Natural killer cell (primary cell): ENCODE data around the gene HSD3B7. TPM values are rescaled to one million over a fixed set of nuclear protein-coding genes. Genes with fewer than 3 reads are reported as not detected.
"Not testable (repeated sequence)": the region's sequence is repeated elsewhere in the genome, so short reads cannot be mapped to it uniquely, and the experiment has no call there.

Experiments
- ATAC-seq, 3 donors: fragments of 150-1000 bp in 2 of 3; fragments of 200-7000 bp in 1 of 3; cut with Tn5 transposase; 1 replicate in 1 of 3; 2 replicates in 2 of 3; pipeline ENCODE4 v1.10.0; 2021; ENCODE audit warnings: mild to moderate bottlenecking in 2 of 3, moderate library complexity in 2 of 3
- DNase-seq, 2 donors: peaks; one replicate each; pipeline versions ENCODE4 v3.0.0 to v3.0.0-alpha.2; 2013 to 2021; ENCODE audit warnings: mixed read lengths in 1 of 2
- H3K27ac ChIP-seq: one replicate; pipeline ENCODE4 v1.5.1; 2013; ENCODE audit warnings: mild to moderate bottlenecking, low read length
- H3K27me3 ChIP-seq: one replicate; pipeline ENCODE4 v1.6.1; 2013; ENCODE audit warnings: low read length; ENCODE audit not compliant: control insufficient read depth, insufficient read depth
- H3K36me3 ChIP-seq: one replicate; pipeline ENCODE4 v1.6.1; 2013; ENCODE audit warnings: low read length; ENCODE audit not compliant: control insufficient read depth, insufficient read depth
- H3K4me1 ChIP-seq: one replicate; pipeline ENCODE4 v1.6.1; 2013; ENCODE audit warnings: low read length; ENCODE audit not compliant: control insufficient read depth, insufficient read depth
- H3K4me3 ChIP-seq: one replicate; pipeline ENCODE4 v1.5.1; 2013; ENCODE audit warnings: low read length
- H3K9me3 ChIP-seq: one replicate; pipeline ENCODE4 v1.6.1; 2013; ENCODE audit warnings: low read length; ENCODE audit not compliant: control insufficient read depth, insufficient read depth
- H3K27ac Mint-ChIP-seq, 2 donors: one replicate each; pipeline ENCODE4 v1.8.0; 2022; ENCODE audit warnings: mild to moderate bottlenecking in 2 of 2, mixed read lengths in 2 of 2, moderate library complexity in 1 of 2
- H3K27me3 Mint-ChIP-seq, 2 donors: one replicate each; pipeline ENCODE4 v1.8.0; 2022; ENCODE audit warnings: low read depth in 2 of 2, mixed read lengths in 2 of 2
- H3K36me3 Mint-ChIP-seq: one replicate; pipeline ENCODE4 v1.8.0; 2022; ENCODE audit warnings: mixed read lengths
- H3K4me1 Mint-ChIP-seq, 2 donors: one replicate each; pipeline ENCODE4 v1.8.0; 2022; ENCODE audit warnings: mixed read lengths in 2 of 2
- H3K4me3 Mint-ChIP-seq: one replicate; pipeline ENCODE4 v1.8.0; 2022; ENCODE audit warnings: mild to moderate bottlenecking, moderate library complexity, mixed read lengths
- H3K9me3 Mint-ChIP-seq, 2 donors: one replicate each; pipeline ENCODE4 v1.8.0; 2022; ENCODE audit warnings: mixed read lengths in 2 of 2
- CTCF ChIP-seq: fragments of 200-600 bp; IDR thresholded peaks from one replicate; pipeline ENCODE4 v1.8.0; 2022; ENCODE audit warnings: antibody characterized with exemption
- WGBS: methylation state at CpG from one replicate; pipeline ENCODE4 v1.1.7; 2013; ENCODE audit warnings: missing lambda C conversion rate; ENCODE audit not compliant: insufficient coverage; 5-methylcytosine and 5-hydroxymethylcytosine counted together
- intact Hi-C: fragments of 100-400 bp; cut with micrococcal nuclease; formaldehyde crosslinking; loops from one replicate; pipeline ENCODE4 v1.14.2; 2022
- total RNA-seq, 4 donors: library from RNA; stranded (reverse); fragments of 120-200 nt in 1 of 4; gene quantifications; one replicate each; pipeline versions ENCODE4 v1.2.3 to v1.2.4, GENCODE V29; 2013 to 2022

Gene HSD3B7
- total RNA-seq, 3 donors from 2014 or later (not counting 1 experiment from before 2014, with no cell fraction given) = 0.26 to 2.1 (median 0.39) TPM

GRCh38 chr16:31016018-31016417 lies 31.0 kb downstream of the HSD3B7 start:
- Mint-ChIP-seq H3K27ac (no peak overlapping the region), H3K36me3 (no peaks in the 10 kb centered on the region), H3K27me3 (peaks cover 27 to 32% of the 10 kb centered on the region in 2 donors), H3K4me3 (no peak overlapping the region), H3K4me1 (peaks cover 0 to 12% of the 10 kb centered on the region in 2 donors), H3K9me3 (no peaks in the 10 kb centered on the region)
- ATAC-seq (no peak), DNase-seq (no peak)
- Histone ChIP-seq H3K9me3 (no peaks in the 10 kb centered on the region), H3K27ac (no peak overlapping the region), H3K4me1 (peaks cover 2% of the 10 kb centered on the region), H3K36me3 (no peaks in the 10 kb centered on the region), H3K27me3 (peaks cover 10% of the 10 kb centered on the region), H3K4me3 (no peak overlapping the region)
- intact Hi-C loops = no loop called here
- TF ChIP-seq CTCF = no peak
- WGBS = 82% methylated on average over 6 of the region's 6 CpGs

GRCh38 chr16:31017756-31018155 lies 32.7 kb downstream of the HSD3B7 start:
- WGBS = 95% methylated on average over 10 of the region's 10 CpGs
- H3K4me1 Mint-ChIP-seq, H3K27me3 ChIP-seq, ATAC-seq, DNase-seq, H3K4me1 ChIP-seq, H3K27ac Mint-ChIP-seq, H3K4me3 ChIP-seq, H3K9me3 Mint-ChIP-seq, H3K4me3 Mint-ChIP-seq, H3K36me3 ChIP-seq, H3K9me3 ChIP-seq, intact Hi-C loops, H3K36me3 Mint-ChIP-seq, H3K27ac ChIP-seq: not testable (repeated sequence)
- H3K27me3 Mint-ChIP-seq = peaks cover 10 to 17% of the 10 kb centered on the region in 2 donors

- WGBS = 88% methylated on average over 2 of the region's 3 CpGs
- Histone ChIP-seq H3K36me3 (no peaks in the 10 kb centered on the region), H3K9me3 (no peaks in the 10 kb centered on the region), H3K4me3 (no peak overlapping the region), H3K27ac (no peak overlapping the region), H3K27me3 (no peaks in the 10 kb centered on the region), H3K4me1 (no peaks in the 10 kb centered on the region)
- TF ChIP-seq CTCF = no peak
- Mint-ChIP-seq H3K27ac (no peak overlapping the region), H3K9me3 (no peaks in the 10 kb centered on the region), H3K27me3 (no peaks in the 10 kb centered on the region), H3K36me3 (no peaks in the 10 kb centered on the region), H3K4me3 (no peak overlapping the region), H3K4me1 (no peaks in the 10 kb centered on the region)
- ATAC-seq = no peak
- intact Hi-C loops = no loop called here
- no peak for DNase-seq
These were observed 35.5 kb downstream of the HSD3B7 start for GRCh38 chr16:31020536-31020935.

GRCh38 chr16:31022544-31023251 lies 37.7 kb downstream of the HSD3B7 start:
- Mint-ChIP-seq H3K4me1 (no peaks in the 10 kb centered on the region), H3K9me3 (no peaks in the 10 kb centered on the region), H3K27me3 (no peaks in the 10 kb centered on the region), H3K36me3 (no peaks in the 10 kb centered on the region), H3K27ac (no peak overlapping the region), H3K4me3 (no peak overlapping the region)
- no peak for ATAC-seq
- WGBS = 93% methylated on average over 12 of the region's 12 CpGs
- Histone ChIP-seq H3K9me3 (no peaks in the 10 kb centered on the region), H3K27me3 (no peaks in the 10 kb centered on the region), H3K27ac (no peak overlapping the region), H3K4me1 (no peaks in the 10 kb centered on the region), H3K36me3 (no peaks in the 10 kb centered on the region), H3K4me3 (no peak overlapping the region)
- intact Hi-C loops = no loop called here
- no peak for DNase-seq
- TF ChIP-seq CTCF = no peak
